Daoy (cell line): Measurements from ENCODE around the gene EGFL8. TPM values are rescaled to one million over a fixed set of nuclear protein-coding genes. Genes with fewer than 3 reads are reported as not detected.
"Not testable (repeated sequence)": the region's sequence is repeated elsewhere in the genome, so short reads cannot be mapped to it uniquely, and the experiment has no call there.

Experiments used
- DNase-seq: peaks from one replicate; pipeline ENCODE4 v3.0.0-alpha.2; 2015; ENCODE audit warnings: low read depth
- total RNA-seq: library from RNA; depleted of rRNA; stranded (reverse); fragments of >200 nt; shearing (Covaris generic); gene quantifications from 2 replicates; pipeline ENCODE4 v1.2.3, GENCODE V29; 2014

EGFL8 gene
- total RNA-seq, 1 experiment from 2014 or later, result 2.2 TPM

DNA sequence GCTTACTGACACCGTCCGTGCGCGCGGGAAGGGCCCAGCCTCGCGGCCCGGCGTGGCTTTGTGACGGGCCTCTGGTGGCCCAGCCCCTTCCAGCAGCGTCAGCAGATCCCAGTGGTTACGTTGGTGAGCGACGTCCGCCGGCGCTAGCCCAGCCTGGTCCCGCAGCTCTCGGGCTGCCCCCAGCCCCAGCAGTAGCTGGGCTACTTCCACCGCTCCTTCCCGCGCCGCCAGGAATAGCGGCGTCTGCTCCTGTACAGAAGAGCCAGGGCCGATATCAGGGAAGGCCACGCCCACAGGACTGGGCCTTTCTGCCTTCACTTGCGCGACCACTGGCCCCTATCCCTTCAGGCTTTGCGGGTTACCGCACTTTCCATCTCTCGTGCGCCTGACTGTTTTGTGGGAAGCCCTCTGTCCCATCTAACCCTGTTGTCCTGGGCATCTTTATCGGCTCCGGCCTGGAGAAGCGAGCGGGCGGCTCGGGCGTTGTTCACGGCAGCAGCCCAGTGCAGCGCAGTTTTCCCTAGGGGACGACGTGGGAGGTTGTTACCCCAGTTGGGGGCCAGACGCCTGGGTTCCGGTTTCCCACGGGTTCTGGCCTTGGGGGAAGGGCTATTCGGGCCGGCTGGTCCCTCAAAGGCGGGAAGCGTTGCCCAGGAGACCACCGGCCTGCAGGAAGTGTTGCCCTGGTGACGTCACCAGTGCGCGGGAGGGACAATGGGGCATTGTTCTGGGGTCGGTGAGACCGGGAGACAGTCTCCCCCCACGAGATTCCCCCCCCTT lies 31.7 kb downstream of the EGFL8 start:
- DNase-seq, result peak; percentile 96

DNA sequence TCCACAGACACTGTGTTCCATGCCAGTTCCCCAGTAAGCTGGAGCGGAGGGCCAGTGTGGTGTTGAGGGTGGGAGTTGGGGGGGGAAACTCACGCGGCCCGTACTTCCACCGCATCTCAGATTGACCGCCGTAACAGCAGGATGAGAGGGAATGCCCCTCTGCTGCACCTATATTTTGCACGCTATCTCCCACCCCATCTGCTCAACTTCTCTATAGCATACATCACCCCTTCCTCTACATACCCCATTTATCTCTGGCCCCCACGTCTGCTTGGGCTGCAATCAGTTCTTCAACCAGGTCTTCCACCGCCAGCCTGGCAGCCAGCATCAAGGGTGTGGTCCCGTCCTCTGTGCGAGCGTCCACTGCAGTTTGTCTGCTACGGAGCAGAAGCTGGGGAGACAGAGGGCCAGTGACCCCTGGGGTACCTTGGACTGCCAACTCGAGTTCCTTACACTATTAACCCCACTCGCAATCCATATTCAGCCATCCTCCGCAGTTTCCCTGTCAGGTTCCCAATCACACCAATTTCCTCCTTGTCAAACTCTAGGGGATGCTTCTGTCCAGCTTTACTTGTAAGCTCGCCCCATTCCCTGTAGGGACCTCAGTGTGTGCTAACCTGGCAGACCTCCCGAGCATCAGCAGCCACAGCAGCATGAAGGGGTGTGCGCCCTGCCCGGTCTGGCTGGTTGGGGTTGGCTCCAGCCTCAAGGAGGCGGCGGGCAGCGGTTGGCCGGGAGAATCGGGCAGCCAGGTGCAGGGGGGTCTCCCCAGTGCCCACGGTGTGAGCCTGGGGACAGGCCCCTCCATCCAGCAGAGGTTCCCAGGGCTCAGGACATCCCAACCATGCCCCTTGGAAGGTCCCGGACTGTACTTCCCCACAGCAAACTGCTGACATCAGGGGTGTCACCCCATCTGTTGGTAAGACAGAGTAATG lies 32.6 kb downstream of the EGFL8 start:
- no peak for DNase-seq

DNA sequence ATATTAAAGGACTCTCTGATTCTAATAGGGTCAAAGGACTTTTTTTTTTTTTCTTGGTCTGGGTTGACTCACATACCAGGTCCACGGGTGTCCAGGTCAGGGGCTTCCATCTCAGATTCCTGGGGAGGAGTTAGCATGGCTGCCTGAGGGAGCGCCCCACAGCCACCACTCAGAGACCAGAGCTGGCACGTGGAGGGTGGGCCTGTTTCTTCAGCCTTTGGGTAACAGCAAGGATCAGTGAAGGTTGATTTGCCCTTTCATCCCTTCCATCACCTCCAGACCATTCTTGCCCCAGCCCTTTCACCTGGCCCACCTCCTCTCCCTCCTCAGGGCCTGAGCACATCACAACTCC lies 33.9 kb downstream of the EGFL8 start:
- no peak for DNase-seq

DNA sequence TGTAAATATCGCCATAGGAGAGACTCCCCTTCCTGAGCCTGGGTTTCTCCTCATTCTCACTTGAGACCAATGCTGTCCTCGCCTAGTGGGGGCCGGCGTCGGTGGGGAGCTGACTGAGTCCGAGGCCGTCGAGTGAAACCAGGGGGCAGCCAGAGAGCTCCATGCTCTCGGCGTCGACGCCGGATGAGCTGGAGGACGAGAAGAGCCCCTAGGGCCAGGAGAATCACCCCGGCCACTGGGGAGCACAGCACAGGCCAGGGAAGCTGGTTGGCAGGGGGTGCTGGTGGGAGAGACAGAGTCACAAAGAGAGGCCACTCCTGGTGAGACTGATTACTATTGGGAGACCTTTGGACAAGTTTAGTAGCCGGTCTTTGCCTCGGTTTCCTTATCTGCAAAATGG lies 34.5 kb downstream of the EGFL8 start:
- no peak for DNase-seq

DNA sequence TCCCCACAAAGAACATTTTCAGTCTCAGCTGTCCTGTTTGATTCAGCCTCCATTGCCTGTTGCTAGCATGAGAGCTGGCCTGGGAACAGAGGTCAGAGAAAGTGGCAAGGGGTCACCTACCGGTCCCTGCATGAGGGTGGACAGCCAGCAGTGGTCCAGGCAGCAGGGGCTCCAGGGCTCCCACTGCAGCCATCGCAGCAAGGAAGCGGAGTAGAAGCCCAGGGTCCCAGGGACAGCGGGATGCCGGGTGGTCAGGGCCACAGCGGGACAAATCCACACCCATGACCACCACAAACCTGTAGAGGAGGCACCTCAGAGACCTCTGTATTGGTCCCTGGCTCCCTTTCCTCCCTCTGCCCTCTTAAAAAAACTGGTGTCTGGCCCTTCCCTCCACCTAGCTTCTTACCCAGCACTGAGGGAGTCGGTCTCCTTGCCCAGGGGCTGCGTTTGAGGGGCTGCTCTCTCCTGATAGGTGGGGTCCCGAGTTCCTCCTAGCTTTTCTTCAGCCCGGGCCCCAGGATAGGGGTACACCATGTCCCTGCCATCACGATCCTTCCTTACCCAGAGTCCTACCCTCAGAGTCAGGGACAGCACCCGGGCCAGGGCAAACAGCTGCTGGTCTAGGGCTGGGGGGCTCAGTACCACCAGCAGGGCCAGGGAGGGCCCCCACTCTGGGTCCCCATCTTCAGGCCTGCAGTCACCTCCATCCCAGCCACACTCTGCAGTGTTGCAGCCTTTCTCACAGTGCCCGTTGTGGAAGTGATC lies 36.5 kb downstream of the EGFL8 start:
- DNase-seq, result no peak

DNA sequence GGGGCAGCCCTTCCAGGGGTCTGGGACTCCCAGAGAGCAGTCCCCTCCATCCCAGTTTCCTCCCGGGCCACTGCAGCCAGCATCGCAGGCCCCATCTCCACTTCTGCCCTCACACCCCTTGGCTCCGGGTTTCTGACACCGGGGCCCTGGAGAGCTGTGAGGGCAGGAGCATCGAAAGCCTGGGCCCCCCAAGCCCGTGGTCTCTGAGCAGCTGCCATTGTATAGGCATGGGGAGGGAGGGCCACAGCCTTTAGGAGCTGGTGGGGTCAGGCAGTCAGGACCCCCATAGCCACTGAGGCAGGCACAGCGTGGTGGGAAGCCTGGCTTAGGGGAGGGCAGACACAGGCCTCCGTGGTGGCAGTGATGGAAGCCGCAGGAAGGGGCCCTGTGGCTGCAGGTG lies 37.8 kb downstream of the EGFL8 start:
- no peak for DNase-seq

DNA sequence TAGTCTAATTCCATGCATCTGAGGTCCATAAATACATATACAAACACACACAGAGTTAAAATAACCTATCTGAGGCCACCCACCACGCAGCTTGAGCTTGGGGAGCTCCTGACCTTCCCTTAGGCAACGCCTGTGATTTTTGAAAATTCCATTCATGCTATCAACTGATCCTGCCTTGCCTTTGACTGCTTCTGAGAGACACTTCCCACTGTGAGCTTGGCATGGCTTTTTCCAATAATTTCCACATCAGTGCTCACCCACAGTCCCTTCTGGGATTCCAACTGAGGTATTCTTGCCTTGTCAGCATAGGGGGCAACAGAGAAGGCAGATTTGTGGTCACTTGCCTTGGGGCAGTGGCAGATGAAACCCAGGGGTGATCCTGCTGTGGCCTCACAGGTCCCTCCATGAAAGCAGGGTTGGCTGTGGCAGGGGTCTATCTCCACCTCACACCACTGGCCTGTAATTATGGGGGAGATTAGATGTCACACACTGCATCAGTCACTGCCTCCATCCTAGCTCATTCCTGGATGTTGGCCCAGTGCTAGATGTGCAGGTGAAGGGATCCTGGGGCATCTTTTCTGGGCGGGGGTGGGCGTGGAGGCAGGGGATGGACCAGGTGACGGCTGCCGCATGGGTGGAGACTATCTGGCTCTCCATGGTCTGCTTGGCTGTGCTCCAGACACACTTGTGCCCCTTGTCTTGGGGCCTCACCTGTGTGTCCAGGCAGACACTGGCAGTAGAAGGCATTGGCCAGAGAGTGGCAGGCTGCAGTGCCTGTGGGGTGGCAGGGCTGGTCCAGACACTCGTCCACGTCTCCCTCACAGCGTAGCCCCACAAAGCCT lies 39.3 kb downstream of the EGFL8 start:
- DNase-seq, result no peak

DNA sequence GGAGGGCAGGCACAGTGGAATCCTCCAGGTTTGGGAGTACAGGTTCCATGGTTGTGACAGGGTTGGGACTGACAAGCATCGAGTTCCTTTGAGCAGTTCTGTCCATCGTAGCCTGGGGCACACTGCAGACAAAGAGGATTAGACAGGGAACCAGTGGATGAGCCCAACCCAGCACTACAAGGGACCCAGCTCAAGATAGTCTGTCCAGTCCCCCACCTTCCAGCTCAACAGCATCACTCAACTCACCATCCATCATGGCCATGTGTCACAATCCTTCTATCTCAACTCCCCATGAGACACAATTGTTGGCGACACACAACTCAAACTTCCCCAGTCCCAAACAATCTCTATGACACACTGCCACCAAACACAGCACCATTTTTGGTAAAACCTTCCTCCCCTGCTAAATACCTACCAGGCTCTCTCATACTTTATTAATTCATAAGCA lies 39.9 kb downstream of the EGFL8 start:
- DNase-seq, result no peak

DNA sequence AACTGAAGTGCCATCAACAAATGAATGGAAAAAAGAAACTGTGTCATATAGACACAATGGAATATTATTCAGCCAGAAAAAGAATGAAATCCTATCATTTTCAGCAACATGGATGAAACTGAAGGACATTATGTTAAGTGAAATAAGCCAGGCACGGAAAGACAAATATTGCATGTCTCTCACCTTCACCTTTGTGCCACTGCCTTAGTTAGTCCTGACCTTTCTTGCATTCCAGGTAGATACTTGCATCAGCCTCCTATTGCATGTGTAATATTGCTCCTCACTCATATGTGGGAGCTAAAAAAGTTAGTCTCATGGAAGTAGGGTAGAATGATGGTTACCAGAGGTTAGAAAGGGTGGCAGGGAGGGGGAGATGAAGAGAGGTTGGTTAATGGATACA lies 44.6 kb downstream of the EGFL8 start:
- DNase-seq, result no peak

DNA sequence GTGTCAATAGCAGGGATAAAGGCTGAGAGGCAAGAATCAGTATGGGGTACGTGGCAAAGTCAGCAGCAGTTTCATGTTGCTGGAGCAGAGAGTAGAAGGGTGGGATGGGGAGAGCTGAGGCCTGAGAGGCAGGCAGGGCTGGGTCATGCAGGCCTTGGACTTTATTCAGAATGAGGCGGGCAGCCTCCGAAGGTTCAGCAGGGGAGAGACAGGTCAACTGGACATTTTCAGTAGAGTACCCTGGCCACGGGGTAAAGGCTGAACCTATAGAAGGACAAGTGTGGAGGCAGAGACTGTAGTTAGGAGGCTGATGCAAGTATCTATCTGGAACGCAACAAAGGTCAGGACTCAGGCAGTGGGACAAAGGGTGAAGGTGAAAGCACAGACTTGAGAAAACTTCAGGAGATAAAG lies 45.8 kb downstream of the EGFL8 start:
- DNase-seq, result no peak

DNA sequence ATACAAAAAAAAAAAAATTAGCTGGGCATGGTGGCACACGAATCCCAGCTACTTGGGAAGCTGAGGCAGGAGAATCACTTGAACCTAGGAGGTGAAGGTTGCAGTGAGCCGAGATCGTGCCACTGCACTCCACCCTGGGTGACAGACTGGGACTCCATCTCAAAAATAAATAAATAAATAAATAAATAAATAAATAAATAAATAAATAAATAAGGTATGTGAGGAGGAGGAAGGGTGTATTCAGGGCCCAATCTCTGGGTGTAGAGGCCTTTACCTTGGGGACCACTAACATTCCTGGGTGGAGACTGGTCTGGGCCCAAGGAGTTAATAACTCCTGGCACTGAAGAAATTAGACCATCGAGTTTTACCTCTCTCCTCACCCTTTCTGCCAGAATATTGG lies 47.0 kb downstream of the EGFL8 start:
- DNase-seq, result not testable (repeated sequence)

DNA sequence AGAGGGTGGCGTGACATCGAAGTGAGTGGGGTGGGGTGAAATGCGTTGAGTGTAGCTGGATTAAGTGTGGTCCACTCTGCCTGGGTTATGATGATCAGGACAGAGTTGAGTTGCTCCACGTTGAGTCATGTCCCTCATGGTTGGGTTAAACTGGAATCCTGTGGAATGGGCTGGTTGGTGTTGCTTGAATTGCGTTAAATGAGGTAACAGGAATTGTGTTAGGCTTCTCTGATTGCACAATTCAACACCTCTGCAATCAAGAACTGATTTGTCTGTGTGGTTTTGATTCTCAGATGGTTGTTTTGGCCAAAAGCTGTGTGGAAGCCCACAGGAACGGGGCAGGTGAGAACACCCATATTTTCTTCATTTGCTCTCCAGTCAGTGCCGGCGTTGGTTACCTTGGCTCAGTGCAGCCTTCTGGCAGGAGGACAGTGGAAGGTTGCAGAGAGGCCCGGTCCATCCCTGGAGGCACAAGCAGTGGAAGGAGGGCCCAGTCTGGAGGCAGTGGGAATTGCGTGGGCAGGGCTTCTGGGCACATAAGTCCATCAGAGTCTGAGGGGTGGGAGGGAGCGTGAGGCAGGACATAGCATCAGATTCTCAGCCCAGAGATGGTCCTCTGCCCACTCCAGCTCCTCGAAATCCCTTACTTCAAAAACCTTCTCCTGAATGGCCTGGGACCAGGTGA lies 47.8 kb downstream of the EGFL8 start:
- DNase-seq, result no peak

DNA sequence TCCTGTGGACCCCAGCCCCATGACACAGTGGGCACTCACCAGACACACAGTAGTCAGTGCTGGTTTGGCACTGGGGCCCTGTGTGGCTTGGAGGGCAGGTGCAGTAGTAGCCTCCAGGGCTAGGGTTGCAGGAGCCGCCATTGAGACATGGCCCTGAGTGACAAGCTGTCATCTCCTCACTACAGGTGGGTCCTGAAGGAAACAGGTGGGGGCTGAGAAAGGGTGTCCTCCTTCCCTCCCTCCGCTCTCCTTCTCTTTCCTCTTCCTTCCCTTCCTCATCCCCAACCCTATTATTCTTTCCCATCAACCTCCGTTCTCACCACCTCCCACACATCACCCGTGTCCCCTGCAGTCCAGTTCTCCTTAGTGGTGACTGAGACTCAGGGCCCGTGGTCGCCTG lies 49.3 kb downstream of the EGFL8 start:
- DNase-seq, result no peak

DNA sequence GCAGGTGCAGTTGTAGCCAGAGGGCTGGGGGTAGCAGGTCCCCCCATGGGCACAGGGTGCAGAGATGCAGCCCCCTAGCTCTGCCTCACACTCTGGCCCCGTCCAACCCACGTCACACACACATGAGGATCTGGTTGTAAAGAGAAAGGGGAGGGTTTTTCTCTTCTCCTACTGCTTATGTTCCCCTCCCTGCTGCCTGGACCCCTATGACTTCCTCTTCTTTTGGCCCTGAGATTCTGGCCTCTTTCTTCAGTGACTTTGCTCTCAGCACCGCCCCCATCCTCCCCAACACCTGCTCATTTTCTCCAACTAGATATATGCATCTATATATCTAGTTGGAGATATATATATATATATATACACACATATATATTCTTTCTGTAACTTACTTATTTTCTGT lies 49.7 kb downstream of the EGFL8 start:
- no peak for DNase-seq

DNA sequence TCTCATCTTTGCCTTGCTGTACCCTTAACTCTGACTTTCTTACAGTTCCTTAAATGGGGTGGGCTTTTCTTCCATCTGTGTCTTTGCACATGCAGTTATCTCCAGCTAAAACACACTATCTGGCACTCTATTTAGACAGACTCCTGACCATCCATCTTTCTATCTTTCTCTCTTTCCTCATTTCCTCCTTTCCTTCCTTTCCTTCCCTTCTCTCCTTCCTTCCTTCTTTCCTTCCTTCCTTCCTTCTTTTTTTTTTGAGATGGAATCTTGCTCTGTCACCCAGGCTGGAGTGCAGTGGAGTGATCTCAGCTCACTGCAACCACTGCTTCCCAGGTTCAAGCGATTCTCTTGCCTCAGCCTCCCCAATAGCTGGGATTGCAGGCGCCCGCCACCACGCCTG lies 51.2 kb downstream of the EGFL8 start:
- no peak for DNase-seq

DNA sequence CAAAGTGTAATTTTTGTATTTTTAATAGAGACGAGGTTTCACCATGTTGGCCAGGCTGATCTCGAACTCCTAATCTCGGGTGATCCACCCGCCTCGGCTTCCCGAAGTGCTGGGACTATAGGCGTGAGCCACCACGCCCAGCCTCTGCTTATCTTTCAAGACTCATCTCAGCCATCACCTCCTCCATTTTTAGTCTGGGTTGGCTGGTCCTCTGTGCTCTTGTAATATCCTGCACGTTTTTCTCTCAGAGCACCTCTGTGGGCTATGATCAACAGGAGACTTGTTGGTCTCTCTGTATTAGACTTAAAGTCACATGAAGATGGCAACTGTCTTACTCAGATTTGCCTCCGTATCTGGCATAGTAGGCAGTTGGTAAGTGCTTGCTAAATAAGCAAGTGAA lies 51.9 kb downstream of the EGFL8 start:
- DNase-seq, result no peak

DNA sequence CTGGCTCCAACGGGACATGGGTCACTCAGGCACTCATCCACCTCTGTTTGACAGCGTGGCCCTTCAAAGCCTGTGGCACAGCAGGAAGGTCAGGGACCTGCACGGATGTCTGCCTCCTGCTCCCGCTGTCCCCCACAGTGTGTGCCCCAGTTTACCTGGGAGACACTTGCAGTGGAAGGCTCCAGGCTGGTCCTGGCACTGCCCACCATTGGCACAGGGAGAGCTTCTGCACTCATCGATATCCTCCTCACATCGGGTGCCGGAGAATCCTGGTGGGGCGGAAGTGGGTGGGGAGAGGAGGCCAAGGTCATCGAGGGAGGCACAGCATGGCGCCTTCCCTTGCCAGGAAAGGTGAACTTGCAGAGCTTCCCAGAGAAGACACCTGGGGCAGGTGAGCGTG lies 52.6 kb downstream of the EGFL8 start:
- DNase-seq, result no peak
